HL-60 (cell line): ENCODE results near the gene FARSA.
A peak's percentile ranks its signal among the peaks of the same experiment; 100 is the strongest.

ENCODE experiments used
- DNase-seq, 2 experiments: peaks; one replicate each; pipeline ENCODE4 v3.0.0-alpha.2; 2010 to 2020; ENCODE audit warnings: low read depth in 1 of 2, low spot score in 1 of 2
- H3K27ac ChIP-seq: fragments of 250-450 bp; sonication (Bioruptor Pico); replicated peaks from 2 replicates; pipeline ENCODE4 v1.5.1; 2020; ENCODE audit warnings: mild to moderate bottlenecking, moderate library complexity
- H3K27me3 ChIP-seq: fragments of 250-450 bp; sonication (Bioruptor Pico); 2 replicates; pipeline ENCODE4 v1.5.1; 2021; ENCODE audit warnings: mild to moderate bottlenecking, moderate library complexity; ENCODE audit not compliant: insufficient read depth, poor library complexity, severe bottlenecking
- H3K4me3 ChIP-seq: replicated peaks from 2 replicates; pipeline ENCODE4 v1.5.1; 2011; ENCODE audit warnings: mild to moderate bottlenecking, control low read depth, low read length; ENCODE audit not compliant: insufficient read depth
- CTCF ChIP-seq: IDR thresholded peaks from one replicate; pipeline ENCODE4 v1.5.1; 2011; ENCODE audit warnings: low read length, control low read depth, inconsistent platforms; ENCODE audit not compliant: insufficient read depth
- GABPA ChIP-seq: IDR thresholded peaks from 2 replicates; pipeline ENCODE4 v1.6.1; 2012; ENCODE audit warnings: low read depth
- POLR2AphosphoS5 ChIP-seq: IDR thresholded peaks from 2 replicates; pipeline ENCODE4 v1.6.1; 2012; ENCODE audit warnings: low read depth
- REST ChIP-seq: IDR thresholded peaks from 2 replicates; pipeline ENCODE4 v1.6.1; 2012; ENCODE audit warnings: low read depth; ENCODE audit not compliant: insufficient replicate concordance
- SPI1 ChIP-seq: IDR thresholded peaks from 2 replicates; pipeline ENCODE4 v1.6.1; 2012; ENCODE audit warnings: low read depth, mild to moderate bottlenecking, borderline replicate concordance

FARSA gene

GRCh38 chr19:12913851-12914690, 19.4 kb downstream of the FARSA start:
- no peaks in the 10 kb centered on the region for H3K27me3 ChIP-seq
- peak overlapping the region; percentile 97 for H3K27ac ChIP-seq
- no peak overlapping the region for H3K4me3 ChIP-seq
- DNase-seq, result peak; percentile 75 to 97
- peak; percentile 55 for TF ChIP-seq REST
- TF ChIP-seq GABPA, result peak; percentile 28; the same call in 1 of the 2 replicates
- peak; percentile 62; the same call in 1 of the 2 replicates for TF ChIP-seq SPI1
- no peak for TF ChIP-seq CTCF
- TF ChIP-seq POLR2AphosphoS5, result peak; percentile 97

- no peak overlapping the region for H3K4me3 ChIP-seq
- TF ChIP-seq REST (no peak), POLR2AphosphoS5 (no peak), SPI1 (no peak; the same call in 1 of the 2 replicates), GABPA (no peak)
- H3K27me3 ChIP-seq, result no peaks in the 10 kb centered on the region
- DNase-seq, result peak in 1 of 2 experiments; percentile 53
- H3K27ac ChIP-seq, result peak overlapping the region; percentile 97
These were observed 20.4 kb downstream of the FARSA start for GRCh38 chr19:12913011-12913561.

DNA sequence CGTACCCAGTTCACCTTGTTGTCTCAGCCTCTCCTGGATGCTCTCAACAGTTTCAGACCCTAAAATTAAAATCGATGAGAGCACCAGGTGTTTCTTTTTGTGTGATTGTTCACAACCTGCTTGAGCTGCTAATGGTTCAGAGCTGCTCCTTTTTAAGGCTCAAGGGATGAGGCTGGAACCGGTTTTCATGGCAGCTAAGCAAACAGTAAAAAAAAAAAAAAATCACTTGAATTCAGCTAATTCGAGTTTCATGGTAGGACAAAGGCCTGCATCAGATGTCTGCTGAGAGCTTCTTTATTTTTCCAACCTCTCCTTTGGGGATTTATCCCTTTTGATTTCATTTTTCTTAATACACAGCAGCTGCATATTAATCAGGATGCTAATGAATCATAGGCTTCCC, 20.9 kb downstream of the FARSA start:
- Histone ChIP-seq H3K4me3 (no peak overlapping the region), H3K27ac (peak overlapping the region; percentile 97), H3K27me3 (no peaks in the 10 kb centered on the region)
- DNase-seq, result no peak
- TF ChIP-seq REST (no peak), GABPA (no peak), CTCF (no peak), POLR2AphosphoS5 (no peak)
